H7 (cell line): Measurements from ENCODE around the gene TICRR. TPM values are rescaled to one million over a fixed set of nuclear protein-coding genes. Genes with fewer than 3 reads are reported as not detected.
A peak's percentile ranks its signal among the peaks of the same experiment; 100 is the strongest.

ENCODE experiments used
- DNase-seq: peaks from one replicate; pipeline ENCODE4 v3.0.0; 2012
- H3K27me3 ChIP-seq: 2 replicates; pipeline ENCODE4 v1.6.0; 2011; ENCODE audit warnings: mild to moderate bottlenecking, low read length; ENCODE audit not compliant: control insufficient read depth, insufficient read depth
- H3K36me3 ChIP-seq: replicated peaks from 2 replicates; pipeline ENCODE4 v1.5.1; 2011; ENCODE audit warnings: low read length; ENCODE audit not compliant: control insufficient read depth, insufficient read depth
- H3K4me3 ChIP-seq: 2 replicates; pipeline ENCODE4 v1.5.1; 2011; ENCODE audit warnings: low read depth, mild to moderate bottlenecking, control low read depth, low read length, moderate library complexity; ENCODE audit not compliant: insufficient read depth
- total RNA-seq: library from RNA; depleted of rRNA; stranded (reverse); fragments of >200 nt; shearing (Covaris generic); gene quantifications from 2 replicates; pipeline ENCODE4 v1.2.3, GENCODE V29; 2014

Gene TICRR
- total RNA-seq, 1 experiment from 2014 or later: 19.2 TPM

DNA sequence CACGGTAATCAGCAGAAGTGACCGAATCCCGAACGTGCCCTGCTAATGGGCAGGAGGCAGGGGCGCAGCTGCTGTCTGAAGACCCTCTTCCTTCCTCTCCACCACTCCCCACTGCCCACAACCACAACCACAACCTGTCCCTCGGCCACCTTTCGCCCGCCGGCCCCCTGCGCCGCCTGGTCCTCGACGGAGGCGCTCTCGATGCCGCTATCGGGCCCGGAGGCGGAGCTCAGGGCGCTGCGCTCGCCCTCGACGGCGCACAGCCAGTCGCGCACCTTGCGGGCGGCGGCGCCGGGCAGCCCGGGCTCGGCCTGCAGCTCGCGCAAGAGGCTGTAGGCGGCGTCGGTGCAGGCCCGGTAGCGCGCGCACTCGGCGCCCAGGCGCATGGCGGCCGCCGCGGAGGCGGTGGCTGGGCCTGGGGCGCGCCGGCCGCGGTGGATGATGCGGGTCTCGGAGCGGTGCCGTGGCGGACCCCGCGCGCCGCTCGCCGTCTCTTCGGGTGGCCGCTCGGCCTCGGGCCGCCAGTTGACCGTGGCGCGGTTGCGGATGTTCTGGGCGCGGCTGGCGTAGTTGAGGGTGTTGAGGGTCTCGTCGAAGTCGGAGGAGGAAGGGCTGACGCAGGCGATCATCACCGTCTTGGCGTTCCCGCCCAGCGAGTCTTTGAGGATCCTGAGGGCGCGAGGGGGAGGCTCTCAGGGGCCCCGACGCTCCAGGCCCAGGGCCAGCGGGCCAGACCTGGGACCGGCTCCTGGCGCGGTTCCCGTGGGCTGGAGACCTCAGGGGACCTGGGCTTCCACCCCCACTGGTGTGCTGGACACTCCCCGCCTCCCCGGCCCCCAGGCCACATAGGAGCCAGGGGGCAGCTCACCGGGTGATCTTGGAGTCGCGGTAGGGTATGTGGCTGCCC is 73.1 kb downstream of the TICRR start:
- no peak for DNase-seq
- Histone ChIP-seq H3K27me3 (no peaks in the 10 kb centered on the region), H3K4me3 (no peak overlapping the region), H3K36me3 (peaks cover 9% of the 10 kb centered on the region)

DNA sequence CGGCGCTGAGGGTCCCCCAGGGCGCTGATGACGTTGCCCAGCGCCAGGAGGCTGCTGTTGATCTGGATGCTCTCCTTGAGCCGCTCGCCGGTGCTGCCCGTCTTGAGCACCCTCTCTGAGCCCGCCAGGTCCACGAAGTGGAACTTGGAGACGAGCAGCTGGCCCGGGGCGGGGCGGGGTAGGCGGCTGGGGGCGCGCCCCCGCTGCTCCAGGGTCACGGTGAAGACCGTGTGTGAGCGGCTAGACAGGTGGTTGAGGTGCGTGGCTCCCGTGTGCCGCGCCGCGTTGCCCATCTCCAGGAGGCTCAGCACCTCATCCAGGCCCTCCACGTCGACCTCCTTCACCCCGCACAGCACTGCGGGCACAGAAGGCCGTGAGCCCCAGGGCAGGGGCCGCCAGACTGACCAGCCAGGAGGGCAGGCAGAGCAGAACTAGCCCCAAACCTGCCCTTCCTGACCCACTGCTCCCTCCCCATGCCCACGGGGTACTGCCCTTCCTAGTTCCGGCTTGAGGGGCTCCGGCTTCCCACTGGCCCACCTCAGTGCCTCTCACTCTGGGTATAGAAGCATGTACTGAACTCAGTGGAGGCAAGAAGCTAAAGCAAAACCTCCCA is 73.8 kb downstream of the TICRR start:
- H3K27me3 ChIP-seq: no peaks in the 10 kb centered on the region
- no peak overlapping the region for H3K4me3 ChIP-seq
- DNase-seq: no peak
- peaks cover 8% of the 10 kb centered on the region for H3K36me3 ChIP-seq

DNA sequence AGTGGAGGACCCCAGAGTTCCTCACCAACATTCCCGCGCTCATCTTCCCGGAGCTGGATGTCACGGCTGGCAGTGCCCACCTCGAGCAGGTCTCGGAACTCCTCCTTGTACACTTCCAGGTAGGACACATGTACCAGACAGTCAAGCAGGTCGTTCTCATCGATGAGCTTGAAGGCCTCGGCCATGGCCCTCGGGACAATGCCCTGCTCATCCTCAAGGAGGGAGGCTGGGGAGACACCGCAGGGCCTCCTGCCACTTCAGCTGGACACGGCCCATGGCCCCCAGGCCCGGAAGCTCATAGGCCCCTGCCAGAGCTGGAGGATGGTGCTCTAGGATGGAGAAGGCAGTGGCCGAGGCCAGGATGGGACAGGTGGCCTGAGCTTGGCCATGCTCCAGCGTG is 74.4 kb downstream of the TICRR start:
- no peak overlapping the region for H3K4me3 ChIP-seq
- peaks cover under 1% of the 10 kb centered on the region; the same call in 1 of the 2 replicates for H3K27me3 ChIP-seq
- no peak for DNase-seq
- H3K36me3 ChIP-seq: peaks cover 8% of the 10 kb centered on the region

DNA sequence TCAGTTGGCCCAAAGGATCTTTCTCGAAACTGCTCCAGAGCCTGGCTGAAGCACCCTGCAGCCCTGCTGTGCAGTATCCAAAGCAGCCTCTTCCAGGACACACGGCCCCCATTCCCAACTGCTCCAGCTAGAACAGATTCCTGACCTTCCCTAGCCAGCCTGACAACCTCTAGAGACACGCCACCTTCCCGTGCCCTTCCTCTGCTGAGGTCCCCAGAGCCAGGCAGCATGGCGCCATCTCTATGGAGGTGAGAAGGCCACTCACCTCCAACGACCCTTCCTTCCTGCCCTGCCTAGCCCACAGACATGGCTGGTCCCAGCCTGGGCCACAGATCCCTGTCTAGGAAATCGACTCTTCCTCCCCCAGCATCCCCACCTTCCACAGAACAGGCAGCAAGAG is 76.9 kb downstream of the TICRR start:
- no peak for DNase-seq
- no peaks in the 10 kb centered on the region for H3K36me3 ChIP-seq
- H3K27me3 ChIP-seq: peaks cover 3% of the 10 kb centered on the region; the same call in 1 of the 2 replicates
- H3K4me3 ChIP-seq: no peak overlapping the region

DNA sequence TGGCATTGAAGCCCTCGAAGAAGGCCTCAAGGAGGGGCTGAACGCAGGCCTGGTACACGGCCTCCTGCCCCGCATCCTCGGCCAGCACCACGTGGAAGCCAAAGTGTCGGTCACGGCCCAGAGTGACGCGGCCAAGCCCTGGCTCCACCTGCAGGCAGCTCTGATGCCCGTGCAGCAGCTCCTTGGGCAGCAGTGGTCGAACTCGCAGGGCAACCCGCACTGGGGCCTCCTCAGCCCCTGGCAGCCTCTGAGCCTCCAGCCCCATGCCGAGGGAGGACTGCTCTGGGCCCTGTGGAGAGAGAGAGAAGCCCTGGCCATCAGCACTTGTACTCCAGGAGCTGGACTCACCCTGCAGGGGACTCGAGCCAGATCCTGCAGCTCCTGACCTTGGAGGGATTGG is 77.4 kb downstream of the TICRR start:
- H3K4me3 ChIP-seq: no peak overlapping the region
- no peaks in the 10 kb centered on the region for H3K36me3 ChIP-seq
- peak; percentile 62 for DNase-seq
- H3K27me3 ChIP-seq: peaks cover 3% of the 10 kb centered on the region; the same call in 1 of the 2 replicates

DNA sequence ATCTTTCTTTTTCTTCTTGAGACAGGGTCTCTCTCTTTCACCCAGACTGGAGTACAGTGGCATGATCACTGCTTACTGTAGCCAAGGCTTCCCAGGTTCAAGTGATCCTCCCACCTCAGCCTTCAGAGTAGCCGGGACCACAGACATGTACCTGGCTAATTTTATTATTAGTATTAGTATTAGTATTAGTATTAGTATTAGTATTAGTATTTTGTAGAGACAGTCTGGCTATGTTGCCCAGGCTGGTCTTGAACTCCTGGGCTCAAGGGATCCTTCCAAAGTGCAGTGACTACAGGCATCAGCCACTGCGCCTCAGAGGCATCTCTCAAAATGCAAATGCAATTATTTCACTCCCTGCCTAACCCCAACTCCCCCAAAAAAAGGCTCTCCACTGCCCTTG is 78.3 kb downstream of the TICRR start:
- H3K27me3 ChIP-seq: peaks cover 3% of the 10 kb centered on the region; the same call in 1 of the 2 replicates
- no peak for DNase-seq

DNA sequence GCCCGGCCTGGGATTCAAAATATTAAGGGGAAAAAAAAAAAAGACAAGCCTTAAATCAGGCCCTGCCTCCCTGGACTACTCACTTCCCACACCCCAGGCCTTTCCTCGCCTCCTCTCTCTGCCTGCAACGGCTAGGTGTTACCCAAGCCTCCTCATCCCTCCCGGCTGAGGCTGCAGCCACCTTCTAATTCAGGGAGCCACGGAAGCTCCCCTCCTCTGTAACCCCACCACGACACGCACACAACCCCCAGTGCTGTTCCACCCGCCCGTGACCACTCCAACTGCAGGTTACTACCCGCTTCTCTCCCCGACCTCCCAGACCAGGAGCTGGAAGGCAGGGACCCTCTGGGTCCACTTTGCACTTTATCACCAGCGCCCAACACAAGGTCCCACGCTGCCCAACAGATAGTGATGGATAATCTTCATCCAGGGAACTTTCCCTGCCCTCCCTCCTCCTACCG is 79.1 kb downstream of the TICRR start:
- peak; percentile 53 for DNase-seq
- H3K27me3 ChIP-seq: peaks cover 3% of the 10 kb centered on the region; the same call in 1 of the 2 replicates
- H3K36me3 ChIP-seq: no peaks in the 10 kb centered on the region

More for the DNA sequence above, 78.3 kb downstream of the TICRR start:
- Histone ChIP-seq H3K36me3 (no peaks in the 10 kb centered on the region), H3K4me3 (no peak overlapping the region)

DNA sequence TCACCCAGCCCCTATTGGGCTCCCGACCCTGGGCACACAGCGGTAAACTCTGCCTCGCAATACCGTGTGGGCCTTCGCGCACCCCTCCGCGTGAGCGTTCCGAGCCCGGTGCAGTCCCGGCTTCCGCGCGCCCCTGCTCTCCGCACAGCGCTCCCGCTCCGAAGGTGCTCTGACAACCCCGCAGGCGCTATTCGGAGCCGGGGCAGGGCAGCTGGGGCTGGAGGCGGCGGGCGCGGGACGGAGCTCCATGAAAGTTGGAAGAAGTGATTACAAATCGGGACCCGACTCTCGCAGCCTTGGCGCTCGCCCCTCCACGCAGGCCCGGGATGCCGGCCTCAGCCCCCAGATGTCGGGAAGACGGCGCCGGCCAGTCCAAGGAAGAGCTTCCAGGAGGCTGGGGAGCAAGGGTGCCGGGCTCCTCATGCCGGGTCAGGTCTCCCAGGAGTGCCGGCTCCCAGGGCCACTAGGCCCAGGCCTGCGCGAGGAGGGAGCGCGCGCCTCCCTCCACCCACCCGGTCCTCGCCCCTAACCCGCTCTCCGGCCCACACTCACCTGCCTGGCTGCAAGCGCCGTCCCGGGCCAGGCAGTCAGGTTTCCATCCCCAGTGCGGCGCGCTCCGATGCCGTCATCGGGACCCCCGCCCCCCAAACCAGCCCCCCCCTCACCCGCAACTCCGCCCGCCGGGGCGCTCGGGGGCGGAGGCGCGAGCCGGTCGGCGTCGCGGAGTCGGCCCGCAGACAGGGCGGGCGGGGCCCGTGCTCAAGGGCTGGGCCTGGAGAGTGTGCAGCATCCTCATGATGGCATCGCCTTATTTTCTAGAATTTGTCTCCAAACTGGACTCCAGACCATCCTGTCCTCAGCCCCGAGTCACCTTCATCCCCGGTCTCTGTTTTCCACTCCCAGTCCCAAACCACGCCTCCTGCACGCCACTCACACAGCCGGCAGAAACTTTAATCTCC is 79.9 kb downstream of the TICRR start, which contains the start of gene KIF7:
TSS of gene KIF7 (minus strand) at position 621 of the 959 bp plus-strand sequence. CDS start 2,537 bp downstream, outside the sequence.
- peak; percentile 100 for DNase-seq
- peaks cover 3% of the 10 kb centered on the region; the same call in 1 of the 2 replicates for H3K27me3 ChIP-seq
- H3K36me3 ChIP-seq: no peaks in the 10 kb centered on the region
- peak within 1 kb of the TSS; percentile 96 for H3K4me3 ChIP-seq

More for the DNA sequence above, 79.1 kb downstream of the TICRR start:
- H3K4me3 ChIP-seq: peak overlapping the region; percentile 96

DNA sequence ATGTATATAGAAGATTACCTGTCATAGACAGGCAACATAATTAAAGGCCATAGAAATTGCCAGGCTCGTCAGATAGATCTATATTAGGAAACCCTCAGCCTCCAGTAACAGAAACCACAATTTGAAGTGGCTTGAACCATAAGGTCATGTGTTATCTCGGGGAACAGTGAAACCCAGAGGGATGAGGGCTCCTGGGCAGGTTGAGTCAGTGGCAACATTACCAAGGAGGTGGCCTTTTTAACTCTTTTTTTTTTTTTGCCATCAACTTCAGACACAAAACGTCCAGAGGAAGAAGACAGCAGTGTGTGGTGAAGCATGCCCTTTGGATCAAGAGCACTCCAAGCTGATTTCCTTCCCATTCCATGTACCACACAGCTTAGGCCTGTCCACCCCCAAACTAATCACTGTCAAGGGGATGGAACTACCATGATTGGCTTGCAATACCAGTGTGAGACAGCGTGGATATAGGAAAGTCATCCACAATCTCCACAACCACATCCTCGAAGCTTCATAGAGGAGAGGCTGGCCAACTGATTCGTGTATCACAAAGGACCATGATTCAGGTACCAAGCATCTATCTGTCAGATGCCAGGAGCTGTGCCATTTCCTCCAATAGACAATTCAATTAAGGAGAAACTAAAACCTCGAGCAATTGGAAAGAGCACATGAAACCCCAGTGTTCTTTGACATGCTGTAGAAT is 81.0 kb downstream of the TICRR start:
- Histone ChIP-seq H3K36me3 (no peaks in the 10 kb centered on the region), H3K4me3 (no peak overlapping the region), H3K27me3 (peaks cover 3% of the 10 kb centered on the region; the same call in 1 of the 2 replicates)
- no peak for DNase-seq

DNA sequence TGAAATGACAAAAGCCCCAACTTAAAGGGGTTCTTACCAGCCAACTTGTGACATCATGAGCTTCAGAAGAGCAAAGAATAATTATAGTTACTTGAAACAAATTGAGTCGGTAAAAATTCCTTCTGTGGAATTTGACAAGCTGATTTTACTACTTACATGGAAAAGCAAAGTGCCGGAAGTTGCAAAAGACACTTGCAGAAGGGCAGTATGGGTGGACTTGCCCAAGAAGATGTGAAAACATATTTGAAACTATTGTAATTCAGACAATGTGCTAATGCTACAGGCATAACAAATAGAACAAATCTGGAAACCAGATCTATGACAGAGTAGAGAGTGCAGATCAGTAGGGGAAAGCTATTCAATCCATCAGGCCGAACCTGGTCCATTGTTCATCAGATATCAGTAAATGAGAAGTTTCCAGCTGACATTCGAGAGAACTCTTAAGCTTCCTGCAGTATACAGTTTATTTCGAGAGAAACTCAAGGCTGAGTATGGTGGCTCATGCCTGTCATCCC is 82.5 kb downstream of the TICRR start:
- H3K27me3 ChIP-seq: peaks cover 3% of the 10 kb centered on the region; the same call in 1 of the 2 replicates
- DNase-seq: no peak
- H3K36me3 ChIP-seq: no peaks in the 10 kb centered on the region
- no peak overlapping the region for H3K4me3 ChIP-seq

DNA sequence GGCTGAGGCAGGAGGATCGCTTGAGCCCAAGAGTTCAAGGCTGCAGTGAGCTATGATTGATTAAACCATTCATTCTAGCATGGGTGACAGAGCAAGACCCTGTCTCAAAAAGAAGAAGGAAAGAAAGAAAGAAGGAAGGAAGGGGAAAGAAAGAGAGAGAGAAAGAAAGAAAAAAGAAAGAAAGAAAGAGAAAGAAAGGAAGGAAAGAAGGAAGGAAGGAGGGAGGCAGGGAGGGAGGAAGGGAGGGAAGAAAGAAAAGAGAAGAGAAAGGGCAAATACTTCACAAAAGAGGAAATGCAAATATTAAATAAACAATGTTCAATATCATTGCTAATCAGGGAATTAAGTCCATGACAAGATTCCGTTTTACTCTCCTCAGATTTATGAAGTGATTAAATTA is 84.0 kb downstream of the TICRR start:
- DNase-seq: no peak
- Histone ChIP-seq H3K27me3 (peaks cover 3% of the 10 kb centered on the region; the same call in 1 of the 2 replicates), H3K36me3 (no peaks in the 10 kb centered on the region), H3K4me3 (no peak overlapping the region)

DNA sequence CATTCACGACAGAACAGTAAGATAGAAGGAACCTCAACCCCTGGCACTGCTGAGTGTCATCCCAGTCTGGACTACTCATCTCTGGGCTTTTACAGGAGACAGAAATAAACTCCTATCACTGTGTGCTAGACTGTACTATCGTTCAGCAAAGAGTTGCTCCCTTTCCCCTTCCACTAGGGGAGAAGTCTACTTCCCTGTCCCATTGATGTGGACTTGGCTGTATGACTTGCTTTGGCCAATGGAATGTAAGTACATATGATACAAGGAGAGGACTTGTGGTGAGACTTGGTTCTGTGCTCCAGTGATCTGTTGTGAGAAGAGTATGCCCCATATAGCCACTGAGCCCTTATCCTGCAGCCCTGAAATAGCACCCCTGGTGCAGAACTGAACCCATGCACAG is 85.3 kb downstream of the TICRR start:
- no peak overlapping the region for H3K4me3 ChIP-seq
- H3K27me3 ChIP-seq: peaks cover 7% of the 10 kb centered on the region
- no peaks in the 10 kb centered on the region for H3K36me3 ChIP-seq
- no peak for DNase-seq

DNA sequence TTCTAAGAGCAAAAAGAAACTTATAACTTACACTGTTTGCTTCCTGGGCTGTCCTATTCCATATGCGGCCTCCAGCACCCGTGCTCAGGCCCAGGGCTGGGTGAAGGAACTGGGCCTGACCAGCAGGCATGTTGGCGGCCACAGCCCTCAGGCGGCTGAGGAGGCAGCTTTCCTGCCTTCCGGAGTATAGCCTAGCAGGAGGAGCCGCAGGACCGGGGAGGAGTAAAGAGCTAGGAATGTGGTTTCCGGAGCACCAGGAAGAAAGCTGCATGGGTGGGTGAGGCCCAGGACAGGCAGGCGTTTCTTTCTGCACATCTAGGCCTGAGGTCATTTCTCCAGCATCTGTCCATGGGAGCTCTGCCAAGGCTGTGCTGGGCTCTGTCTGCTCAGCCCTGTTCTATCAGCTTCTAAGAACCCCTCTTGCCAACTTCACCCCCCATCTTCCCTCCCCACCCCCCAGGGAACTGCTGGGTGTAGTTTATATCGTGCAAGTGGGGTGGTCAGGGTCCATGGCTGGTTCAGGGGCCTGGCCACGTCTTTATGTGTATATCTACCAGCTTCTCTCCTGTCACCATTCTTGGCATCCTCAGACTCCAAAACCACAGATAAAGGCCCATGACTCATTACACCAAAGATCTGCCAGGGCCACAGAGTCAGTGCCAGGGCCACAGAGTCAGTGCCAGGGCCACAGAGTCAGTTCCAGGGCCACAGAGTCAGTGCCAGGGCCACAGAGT is 87.8 kb downstream of the TICRR start:
- no peaks in the 10 kb centered on the region for H3K36me3 ChIP-seq
- peak; percentile 59 for DNase-seq
- no peak overlapping the region for H3K4me3 ChIP-seq
- peaks cover 13% of the 10 kb centered on the region for H3K27me3 ChIP-seq
